Measurements from ENCODE around the gene PRKN.

PRKN gene

GRCh38 chr6:162019349-162019748 is 708.2 kb downstream of the PRKN start:
- no peak for DNase-seq

DNA sequence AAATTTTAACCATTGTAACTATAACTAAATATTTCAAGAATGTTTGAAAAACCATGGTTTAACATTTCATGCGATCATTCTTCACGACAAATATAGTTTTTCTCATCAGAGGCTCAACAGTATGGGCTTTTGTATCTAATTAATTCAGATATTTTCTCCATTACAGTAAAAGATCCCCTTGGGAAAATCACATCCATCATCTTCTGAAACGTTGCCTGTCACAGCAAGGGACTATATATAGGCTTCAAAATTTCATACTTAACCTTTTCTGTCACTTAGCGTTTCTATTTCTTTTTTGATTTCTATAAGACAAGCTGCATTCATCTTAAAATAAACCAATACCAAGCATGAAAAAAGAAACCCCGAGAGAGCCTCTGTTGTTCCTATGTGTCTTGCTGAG is 710.0 kb downstream of the PRKN start:
- no peak for DNase-seq

GRCh38 chr6:162014069-162014811 is 713.3 kb downstream of the PRKN start:
- no peak for DNase-seq

DNA sequence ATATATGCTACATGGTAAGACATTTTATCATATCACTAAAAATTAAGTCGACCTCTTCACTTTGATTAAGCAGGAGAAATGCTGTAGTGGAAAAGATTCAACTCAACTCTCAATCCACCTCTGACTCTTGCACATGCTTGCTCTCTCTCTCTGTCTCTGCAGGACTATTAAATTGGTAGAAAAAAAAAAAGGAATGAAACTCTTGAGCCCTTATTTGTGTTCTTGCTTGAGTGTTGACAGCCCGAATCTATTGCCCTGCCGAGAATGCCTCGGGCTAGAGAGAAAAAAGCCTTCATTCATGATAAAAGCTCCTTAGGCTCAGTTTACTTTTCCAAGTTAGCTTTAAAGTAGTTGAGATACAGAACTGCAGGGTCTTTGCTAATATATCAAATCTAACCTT is 722.2 kb downstream of the PRKN start:
- no peak for DNase-seq

GRCh38 chr6:161996783-161997182 is 730.8 kb downstream of the PRKN start:
- DNase-seq: no peak

DNA sequence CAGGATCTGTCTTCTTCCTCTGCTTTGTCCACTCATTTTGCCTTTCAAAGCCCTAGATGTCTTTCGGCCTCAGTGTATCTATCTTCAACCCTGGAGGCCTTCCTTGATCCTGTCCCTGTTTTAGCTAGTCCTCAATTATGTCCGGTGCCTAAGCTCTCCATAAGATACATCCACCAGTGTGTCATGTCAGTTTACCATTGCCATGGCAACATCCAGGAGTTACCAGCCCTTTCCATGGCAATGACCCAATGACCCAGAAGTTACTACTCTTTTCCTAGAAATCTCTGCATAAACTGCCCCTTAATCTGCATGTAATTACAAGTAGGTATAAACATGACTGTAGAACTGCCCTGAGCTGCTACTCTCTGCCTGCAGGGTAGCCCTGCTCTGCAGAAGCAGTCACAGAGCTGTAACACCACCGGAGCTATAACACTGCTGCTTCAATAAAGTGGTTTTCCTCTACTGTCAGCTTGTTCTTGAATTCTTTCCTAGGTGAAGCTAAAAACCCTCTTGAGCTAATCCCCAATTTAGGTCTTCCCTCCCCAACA is 741.6 kb downstream of the PRKN start:
- DNase-seq: no peak

- DNase-seq: no peak
Measured at GRCh38 chr6:161984713-161985112, 742.9 kb downstream of the PRKN start.

GRCh38 chr6:161976553-161976952 is 751.0 kb downstream of the PRKN start:
- DNase-seq: no peak

- no peak for DNase-seq
Measured at GRCh38 chr6:161973064-161973463, 754.5 kb downstream of the PRKN start.

DNA sequence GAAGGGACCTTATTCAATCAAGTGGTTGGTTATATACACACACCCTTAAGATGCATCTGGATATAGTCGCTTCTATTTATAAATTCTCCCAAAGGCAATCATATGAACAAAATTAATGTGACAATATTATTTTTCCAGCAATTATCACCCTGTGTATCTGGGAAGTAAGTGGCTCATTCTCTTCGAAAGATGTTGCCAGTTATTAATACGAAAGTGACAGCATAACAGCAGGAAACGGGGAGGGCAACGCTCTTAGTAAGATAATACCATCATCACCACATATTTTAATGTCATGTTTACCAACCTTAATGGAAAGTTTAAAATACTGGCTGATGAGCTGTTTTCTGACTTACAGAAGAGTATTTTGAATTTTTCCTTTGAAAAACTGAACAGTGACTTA is 756.5 kb downstream of the PRKN start:
- no peak for DNase-seq

DNA sequence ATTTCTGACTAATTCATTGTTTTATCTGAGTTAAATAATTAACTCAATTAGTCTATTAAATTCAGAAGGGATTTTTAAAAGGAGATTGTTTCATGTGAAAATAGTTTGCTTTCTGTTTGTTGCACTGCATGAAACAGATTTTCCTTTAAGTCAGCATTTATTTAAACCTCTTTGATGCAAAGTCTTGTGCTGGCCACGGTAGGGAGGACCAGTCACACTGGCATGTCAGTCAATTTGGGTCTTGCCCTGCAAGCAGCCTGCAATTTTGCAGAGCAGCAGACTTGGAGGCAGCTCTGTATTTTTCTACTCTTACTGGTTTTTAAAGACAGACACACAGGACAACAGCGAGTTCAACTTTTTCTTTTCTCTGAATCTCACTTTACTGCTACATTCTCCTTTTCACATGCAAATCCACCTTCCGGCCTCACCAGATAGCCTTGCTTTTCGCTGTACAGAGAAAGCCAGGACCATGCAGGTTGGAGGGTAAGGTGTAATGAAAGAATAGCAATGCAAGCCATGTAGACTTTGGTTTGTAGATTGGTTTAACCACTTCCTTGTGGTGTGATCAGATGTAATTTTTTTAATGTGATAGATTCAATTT is 763.8 kb downstream of the PRKN start:
- DNase-seq: no peak

- no peak for DNase-seq
Measured at GRCh38 chr6:161963181-161963580, 764.4 kb downstream of the PRKN start.

- DNase-seq: no peak
Measured at GRCh38 chr6:161961796-161962195, 765.8 kb downstream of the PRKN start.

- no peak for DNase-seq
Measured at GRCh38 chr6:161961046-161961445, 766.5 kb downstream of the PRKN start.

GRCh38 chr6:161959072-161959471 is 768.5 kb downstream of the PRKN start:
- DNase-seq: no peak

DNA sequence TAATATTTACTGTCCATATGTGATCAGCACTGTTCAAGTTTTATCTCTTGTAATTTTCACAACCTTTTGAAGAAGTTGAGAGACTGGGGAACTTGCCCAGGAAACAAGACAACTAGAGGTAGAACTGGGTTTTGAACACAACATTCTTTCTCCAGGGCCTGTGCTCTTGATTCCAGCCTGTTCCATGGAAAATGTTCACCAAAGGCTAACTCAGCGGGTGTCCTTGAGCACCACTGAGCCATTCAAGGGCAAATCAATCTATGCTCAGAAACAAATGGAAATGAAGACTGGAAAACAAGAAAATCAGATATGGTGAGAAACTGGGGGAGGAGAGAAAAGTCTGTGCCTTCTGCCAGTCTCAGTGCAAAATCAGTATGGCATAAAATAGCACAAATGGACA is 771.5 kb downstream of the PRKN start:
- DNase-seq: no peak

DNA sequence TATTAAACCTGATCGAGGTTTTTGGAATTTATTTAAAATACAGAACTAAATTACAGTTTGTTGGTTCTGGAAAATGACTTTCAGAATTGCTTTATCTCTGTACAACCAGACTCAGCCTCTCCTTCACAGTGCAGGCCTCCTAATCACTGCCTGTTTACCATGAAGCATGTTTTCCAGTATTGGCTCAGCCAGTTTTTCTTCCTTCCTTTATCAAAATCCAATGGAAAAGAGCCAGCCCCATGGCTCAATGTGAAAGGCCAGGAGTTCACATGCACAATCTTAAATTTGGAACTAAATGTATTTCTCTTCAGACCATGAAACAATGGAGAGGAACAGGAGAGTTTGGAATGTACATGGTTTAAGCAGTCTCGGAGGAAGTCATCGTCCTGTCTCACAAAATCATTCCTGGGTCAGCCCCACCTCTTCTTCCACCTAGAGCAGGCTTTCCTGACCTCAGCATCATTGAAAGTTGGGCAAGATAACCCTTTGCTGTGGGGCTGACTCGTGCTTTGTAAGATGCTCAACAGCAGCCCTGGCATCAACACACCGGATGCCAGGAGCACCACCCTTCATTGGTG is 772.8 kb downstream of the PRKN start:
- no peak for DNase-seq

- no peak for DNase-seq
Measured at GRCh38 chr6:161954077-161954476, 773.5 kb downstream of the PRKN start.

DNA sequence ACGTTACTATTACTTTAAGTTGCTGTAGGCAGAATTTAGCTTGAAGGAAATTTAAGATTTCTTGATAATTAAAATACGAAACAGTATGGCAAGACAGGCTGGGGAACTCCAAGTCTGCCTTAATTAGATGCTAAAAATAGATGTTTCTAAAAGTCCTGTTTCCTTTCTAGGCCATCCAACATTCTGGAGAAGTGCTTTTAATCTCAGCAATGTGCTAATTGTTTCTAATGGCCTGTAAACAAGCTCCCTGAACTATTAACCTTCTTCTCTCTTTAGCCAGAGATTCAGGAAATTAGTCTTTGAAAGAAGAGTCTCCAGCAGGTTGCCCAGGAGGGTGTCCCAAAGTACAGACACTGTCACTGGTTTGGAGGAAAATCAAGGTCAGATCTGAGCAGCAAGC is 776.4 kb downstream of the PRKN start:
- no peak for DNase-seq

GRCh38 chr6:161949531-161949930 is 778.0 kb downstream of the PRKN start:
- DNase-seq: no peak

DNA sequence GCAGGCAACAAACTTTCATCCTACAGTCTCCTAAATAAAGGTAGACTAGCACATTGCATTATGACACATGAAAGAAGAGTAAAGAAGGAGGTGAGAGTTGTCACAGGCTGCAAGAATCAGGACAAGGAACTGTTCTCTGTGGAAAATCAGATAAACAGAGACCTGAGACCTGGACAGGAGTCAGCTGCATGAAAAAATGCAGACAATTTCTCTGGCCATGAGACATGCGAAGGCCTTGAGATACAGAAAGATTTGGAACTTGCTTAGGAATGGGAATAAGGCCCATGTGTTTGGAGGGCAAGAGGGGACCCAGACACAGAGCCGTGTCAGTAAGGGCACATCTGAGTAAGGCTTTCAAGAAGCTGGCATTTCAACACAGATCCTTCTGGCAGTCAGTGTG is 779.1 kb downstream of the PRKN start:
- no peak for DNase-seq

- DNase-seq: no peak
Measured at GRCh38 chr6:161947371-161947770, 780.2 kb downstream of the PRKN start.

DNA sequence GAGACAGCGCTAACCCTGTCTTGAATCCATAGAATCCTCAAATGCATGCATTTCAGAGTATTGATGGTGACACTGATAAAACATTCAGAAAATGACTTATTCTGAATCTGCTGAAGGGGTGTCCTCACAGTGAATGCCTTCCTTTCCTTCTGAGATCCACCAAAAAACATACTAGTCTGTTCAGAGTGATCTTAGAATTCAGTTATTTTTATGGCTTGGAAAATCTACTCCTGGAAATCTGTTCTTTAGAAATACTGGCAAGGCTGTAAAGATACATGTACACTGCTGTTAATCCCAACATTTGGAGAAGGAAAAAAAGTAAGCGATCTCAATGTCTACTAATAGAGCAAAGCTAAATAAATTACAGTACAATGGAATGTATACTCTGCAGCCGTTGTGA is 781.1 kb downstream of the PRKN start:
- no peak for DNase-seq

GRCh38 chr6:161943561-161943960 is 784.0 kb downstream of the PRKN start:
- DNase-seq: no peak
